GOT3 (cell line): ENCODE results near the gene GLI3.
"Not testable (repeated sequence)": the region's sequence is repeated elsewhere in the genome, so short reads cannot be mapped to it uniquely, and the experiment has no call there.

Experiments used
- DNase-seq: peaks from one replicate; lab custom pipeline; 2025; ENCODE audit warnings: mixed read lengths; lab: John Stamatoyannopoulos, UW

The GLI3 gene

GRCh38 chr7:42212541-42213090 lies 24.4 kb downstream of the GLI3 start:
- DNase-seq: no peak

- DNase-seq: no peak
Observed at GRCh38 chr7:42211938-42212337, 25.1 kb downstream of the GLI3 start.

- DNase-seq: no peak
Observed at GRCh38 chr7:42210779-42211178, 26.2 kb downstream of the GLI3 start.

- no peak for DNase-seq
Observed at GRCh38 chr7:42210333-42210732, 26.7 kb downstream of the GLI3 start.

GRCh38 chr7:42209085-42209484 lies 27.9 kb downstream of the GLI3 start:
- not testable (repeated sequence) for DNase-seq

GRCh38 chr7:42208572-42208971 lies 28.4 kb downstream of the GLI3 start:
- DNase-seq: no peak

GRCh38 chr7:42207420-42207819 lies 29.6 kb downstream of the GLI3 start:
- no peak for DNase-seq

GRCh38 chr7:42203336-42203735 lies 33.7 kb downstream of the GLI3 start:
- DNase-seq: no peak

GRCh38 chr7:42202601-42203000 lies 34.4 kb downstream of the GLI3 start:
- DNase-seq: no peak

GRCh38 chr7:42198974-42199668 lies 37.9 kb downstream of the GLI3 start:
- no peak for DNase-seq

GRCh38 chr7:42198296-42198695 lies 38.7 kb downstream of the GLI3 start:
- DNase-seq: no peak

GRCh38 chr7:42197451-42197850 lies 39.6 kb downstream of the GLI3 start:
- no peak for DNase-seq

- DNase-seq: no peak
Observed at GRCh38 chr7:42194238-42194637, 42.8 kb downstream of the GLI3 start.

- no peak for DNase-seq
Observed at GRCh38 chr7:42193471-42194129, 43.4 kb downstream of the GLI3 start.

- no peak for DNase-seq
Observed at GRCh38 chr7:42192851-42193461, 44.1 kb downstream of the GLI3 start.

GRCh38 chr7:42192066-42192465 lies 44.9 kb downstream of the GLI3 start:
- no peak for DNase-seq

GRCh38 chr7:42189535-42189934 lies 47.5 kb downstream of the GLI3 start:
- no peak for DNase-seq

GRCh38 chr7:42186151-42186550 lies 50.9 kb downstream of the GLI3 start:
- no peak for DNase-seq

GRCh38 chr7:42185726-42186125 lies 51.3 kb downstream of the GLI3 start:
- no peak for DNase-seq

GRCh38 chr7:42183547-42183946 lies 53.5 kb downstream of the GLI3 start:
- no peak for DNase-seq

GRCh38 chr7:42181566-42181965 lies 55.4 kb downstream of the GLI3 start:
- no peak for DNase-seq

GRCh38 chr7:42180806-42181205 lies 56.2 kb downstream of the GLI3 start:
- DNase-seq: no peak

- no peak for DNase-seq
Observed at GRCh38 chr7:42176724-42177101, 60.3 kb downstream of the GLI3 start.
